MG63 (cell line): Measurements from ENCODE around the gene TUFT1. TPM values are rescaled to one million over a fixed set of nuclear protein-coding genes. Genes with fewer than 3 reads are reported as not detected.
A peak's percentile ranks its signal among the peaks of the same experiment; 100 is the strongest.
"Not testable (repeated sequence)": the region's sequence is repeated elsewhere in the genome, so short reads cannot be mapped to it uniquely, and the experiment has no call there.

Source experiments
- DNase-seq: peaks from one replicate; pipeline ENCODE4 v3.0.0-alpha.2; 2020
- H3K27me3 ChIP-seq: fragments of 250-450 bp; sonication (Bioruptor Pico); 2 replicates; pipeline ENCODE4 v1.5.1; 2020; ENCODE audit warnings: mild to moderate bottlenecking, moderate library complexity
- H3K36me3 ChIP-seq: fragments of 250-450 bp; sonication (Bioruptor Pico); 2 replicates; pipeline ENCODE4 v1.5.1; 2020; ENCODE audit warnings: mild to moderate bottlenecking, moderate library complexity
- H3K4me3 ChIP-seq: fragments of 250-450 bp; sonication (Bioruptor Pico); 2 replicates; pipeline ENCODE4 v1.5.1; 2020; ENCODE audit warnings: mild to moderate bottlenecking, moderate library complexity
- H3K9me3 ChIP-seq: fragments of 250-450 bp; sonication (Bioruptor Pico); 2 replicates; pipeline ENCODE4 v1.5.1; 2020; ENCODE audit warnings: mild to moderate bottlenecking, moderate library complexity
- total RNA-seq: library from RNA; depleted of rRNA; stranded (reverse); fragments of >200 nt; shearing (Covaris generic); gene quantifications from 2 replicates; pipeline ENCODE4 v1.2.3, GENCODE V29; 2014; ENCODE audit warnings: low replicate concordance

Gene TUFT1
- total RNA-seq, 1 experiment from 2014 or later = 19.8 TPM

DNA sequence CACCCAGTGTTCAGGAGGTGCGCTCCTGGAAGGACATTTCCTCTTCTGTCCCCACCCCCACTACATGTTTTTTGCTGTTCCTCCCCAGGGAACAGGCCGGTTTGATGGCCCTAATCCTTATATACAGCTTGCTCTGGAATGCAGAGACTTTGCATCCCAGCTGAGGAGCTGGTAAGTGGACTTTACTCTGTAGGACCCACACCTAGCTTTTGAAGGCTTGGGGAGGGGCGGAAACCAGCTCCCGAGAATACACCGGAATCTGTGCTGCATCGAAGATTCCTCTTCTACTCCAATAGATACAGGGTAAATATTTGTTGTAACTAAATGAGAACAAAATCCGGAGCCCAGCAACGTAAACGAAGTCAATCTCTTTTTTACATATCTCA is 30.1 kb upstream of the TUFT1 start:
- DNase-seq = no peak
- Histone ChIP-seq H3K4me3 (no peak overlapping the region), H3K27me3 (peaks cover 32% of the 10 kb centered on the region), H3K9me3 (no peaks in the 10 kb centered on the region), H3K36me3 (no peaks in the 10 kb centered on the region)

DNA sequence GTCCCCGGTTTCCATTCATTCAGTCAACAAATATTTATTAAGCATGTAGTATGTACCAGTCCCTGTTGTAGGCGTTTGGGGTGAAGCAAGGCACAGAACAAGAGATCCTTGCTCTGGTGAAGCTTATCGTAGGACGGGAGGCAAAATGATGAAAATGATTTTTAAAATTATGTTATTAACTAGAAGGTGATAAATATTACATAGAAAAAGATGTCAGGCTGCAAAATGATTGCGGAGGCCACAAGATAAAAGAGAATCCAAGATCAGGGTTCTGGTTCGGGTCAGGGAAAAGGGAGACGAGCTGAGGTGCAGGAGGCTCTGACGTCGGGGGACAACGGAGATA is 29.5 kb upstream of the TUFT1 start:
- Histone ChIP-seq H3K9me3 (no peaks in the 10 kb centered on the region), H3K4me3 (peak overlapping the region; percentile 52), H3K36me3 (no peaks in the 10 kb centered on the region), H3K27me3 (peaks cover 32% of the 10 kb centered on the region)
- DNase-seq = no peak

DNA sequence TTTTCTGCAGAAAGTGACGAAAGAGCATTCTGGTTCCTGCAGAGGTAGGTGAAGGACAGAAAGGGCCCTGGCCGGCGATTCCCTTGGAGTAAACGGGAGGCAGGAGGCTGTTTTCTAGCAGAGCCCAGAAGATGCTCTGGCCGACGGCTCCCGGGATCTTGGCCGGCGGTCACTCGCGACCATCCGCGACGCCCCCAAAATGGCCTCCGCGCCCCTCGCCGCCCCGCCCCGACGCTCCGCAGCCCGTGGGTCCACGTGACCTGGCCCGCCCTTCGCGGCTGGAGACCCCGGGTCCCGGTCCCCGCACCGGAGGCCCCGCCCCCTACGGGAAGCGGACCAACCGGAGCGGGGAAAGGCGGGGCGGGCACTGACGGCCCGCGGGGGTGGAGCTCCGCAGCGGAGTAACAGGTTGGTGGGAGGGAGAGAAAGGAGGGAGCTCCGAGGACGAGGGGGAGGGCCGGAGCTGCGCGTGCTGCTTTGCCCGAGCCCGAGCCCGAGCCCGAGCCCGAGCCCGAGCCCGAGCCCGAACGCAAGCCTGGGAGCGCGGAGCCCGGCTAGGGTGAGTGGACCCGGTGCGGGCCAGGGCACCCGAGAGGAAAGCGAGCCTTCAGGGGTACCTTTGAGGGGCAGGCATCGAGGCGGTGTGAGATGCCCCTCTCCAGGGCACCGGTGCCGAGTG is 29.0 kb upstream of the TUFT1 start, which contains the start of gene CGN:
Gene CGN, plus strand, starts transcription at position 431 of the 679 bp plus-strand sequence. CDS start 7,133 bp downstream, outside the sequence.
- DNase-seq = peak; percentile 82
- H3K9me3 ChIP-seq = no peaks in the 10 kb centered on the region
- H3K4me3 ChIP-seq = peak within 1 kb of the TSS; percentile 52
- H3K27me3 ChIP-seq = peaks cover 32% of the 10 kb centered on the region
- no peaks in the 10 kb centered on the region for H3K36me3 ChIP-seq

DNA sequence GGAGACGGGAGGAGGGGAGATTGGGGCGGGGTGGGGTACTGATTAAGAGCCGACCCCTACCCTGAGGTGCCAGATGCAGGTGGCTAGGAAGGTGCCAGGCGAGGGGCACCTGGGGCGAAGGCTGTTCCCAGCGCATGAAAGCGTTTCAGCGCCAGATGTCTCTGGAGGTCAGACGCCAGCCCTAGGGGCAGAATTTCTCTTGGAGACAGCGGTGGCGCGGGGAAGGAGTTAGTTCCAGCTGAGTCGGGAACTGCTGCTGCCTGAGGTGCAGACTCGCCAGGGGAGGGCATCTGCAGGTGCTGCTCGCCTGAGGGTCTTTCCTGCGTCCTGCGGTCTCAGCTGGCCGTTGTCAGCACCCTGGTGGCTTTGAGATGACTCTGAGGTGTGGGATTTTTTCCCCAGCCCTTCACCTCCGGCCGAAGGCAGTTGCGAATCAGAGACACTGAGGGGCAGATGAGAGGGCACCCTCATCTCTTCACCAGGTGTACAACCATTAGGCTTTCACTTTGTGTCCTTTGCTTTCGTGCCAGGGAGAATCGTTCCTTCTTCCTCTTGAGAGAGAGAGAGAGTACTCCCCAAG is 28.4 kb upstream of the TUFT1 start:
- Histone ChIP-seq H3K9me3 (no peaks in the 10 kb centered on the region), H3K36me3 (no peaks in the 10 kb centered on the region), H3K4me3 (peak overlapping the region; percentile 52), H3K27me3 (peaks cover 32% of the 10 kb centered on the region)
- peak; percentile 28 for DNase-seq

DNA sequence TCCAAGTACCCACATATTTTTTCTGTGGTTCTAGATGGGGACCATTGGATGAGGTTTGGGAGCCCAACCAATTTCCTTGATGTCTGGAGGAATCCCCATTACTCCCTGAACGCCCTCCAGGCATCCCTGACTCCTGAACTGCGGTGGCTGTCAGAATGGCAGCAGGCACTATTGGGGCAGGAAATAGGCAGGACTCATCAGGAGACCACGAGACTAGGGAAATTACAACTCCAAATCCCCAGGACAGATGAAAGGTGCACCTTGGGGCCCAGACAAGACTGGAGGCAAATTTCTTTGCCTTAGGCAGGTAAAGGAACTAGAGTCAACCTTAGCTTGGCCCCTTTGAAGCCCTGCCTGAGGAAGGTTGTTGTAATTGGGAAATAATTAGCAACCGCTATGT is 27.8 kb upstream of the TUFT1 start:
- Histone ChIP-seq H3K4me3 (no peak overlapping the region), H3K27me3 (peaks cover 32% of the 10 kb centered on the region)

DNA sequence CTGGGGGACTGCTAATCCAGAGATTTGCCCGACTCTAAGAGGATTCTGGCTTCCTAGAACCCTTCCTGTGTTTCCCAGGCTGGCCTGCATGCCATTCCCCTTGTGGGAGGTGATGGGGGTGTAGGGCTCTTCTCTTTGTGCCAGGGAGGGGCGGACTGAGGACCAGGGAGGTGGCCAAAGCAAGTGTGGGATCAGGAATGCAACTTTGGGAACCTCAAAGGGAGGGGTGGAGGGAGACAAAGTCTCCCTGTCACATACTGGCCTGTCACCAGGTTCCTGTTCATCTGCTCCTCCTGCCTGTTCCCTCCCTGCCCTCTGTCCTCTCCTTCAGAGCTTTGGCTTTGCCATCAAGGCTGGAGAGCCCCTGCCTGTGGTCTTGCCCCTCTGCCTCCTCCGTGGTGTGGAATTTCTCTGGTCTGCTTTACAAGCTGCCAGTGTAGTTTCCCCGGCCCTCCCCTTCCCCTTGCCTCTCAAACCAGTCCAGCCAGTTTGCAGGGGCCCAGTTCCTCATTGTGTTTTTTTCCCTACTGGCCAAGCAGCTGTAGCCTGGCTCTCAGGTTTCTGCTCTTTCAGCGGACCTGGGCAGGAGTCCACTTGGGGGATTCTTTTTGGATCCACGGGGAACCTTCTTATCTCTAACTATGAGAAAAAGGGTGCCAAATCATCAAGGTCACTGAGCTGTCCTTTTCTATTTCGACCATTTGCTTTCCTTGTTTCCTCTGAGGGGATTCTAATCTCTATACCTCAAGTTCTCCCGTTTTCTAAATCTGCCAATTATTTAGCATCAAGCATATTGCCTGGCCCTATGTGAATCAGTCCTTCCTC is 27.1 kb upstream of the TUFT1 start:
- no peaks in the 10 kb centered on the region for H3K9me3 ChIP-seq
- H3K27me3 ChIP-seq = peaks cover 32% of the 10 kb centered on the region
- no peak for DNase-seq
- no peaks in the 10 kb centered on the region for H3K36me3 ChIP-seq
- H3K4me3 ChIP-seq = no peak overlapping the region

More for the DNA sequence above, 27.8 kb upstream of the TUFT1 start:
- Histone ChIP-seq H3K9me3 (no peaks in the 10 kb centered on the region), H3K36me3 (no peaks in the 10 kb centered on the region)
- no peak for DNase-seq

DNA sequence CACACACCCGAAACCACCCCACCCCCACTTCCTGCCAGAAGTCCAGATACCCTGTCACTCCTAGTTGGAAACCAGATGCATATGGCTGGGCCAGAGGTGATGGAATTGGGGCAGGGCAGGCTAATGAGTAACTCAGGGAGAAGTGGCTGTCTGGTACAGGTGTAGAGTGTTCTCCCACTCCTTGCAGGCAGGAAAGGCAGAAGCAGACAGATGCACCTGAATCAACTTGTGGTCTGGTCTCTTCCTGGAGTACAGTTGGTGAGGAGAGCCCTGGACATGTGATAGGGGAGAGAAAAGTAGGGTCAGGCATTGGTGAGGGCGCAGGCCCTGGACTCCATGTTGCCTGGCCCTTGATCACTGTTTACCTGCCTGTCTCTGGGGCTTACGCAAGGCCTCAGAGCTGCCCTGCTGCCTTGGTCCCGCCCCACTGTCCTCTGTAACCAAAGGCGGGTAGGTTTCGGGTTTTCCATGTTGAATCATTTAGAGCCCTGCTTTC is 26.4 kb upstream of the TUFT1 start:
- no peaks in the 10 kb centered on the region for H3K9me3 ChIP-seq
- H3K36me3 ChIP-seq = no peaks in the 10 kb centered on the region
- H3K27me3 ChIP-seq = peaks cover 32% of the 10 kb centered on the region
- H3K4me3 ChIP-seq = no peak overlapping the region
- DNase-seq = peak; percentile 24

DNA sequence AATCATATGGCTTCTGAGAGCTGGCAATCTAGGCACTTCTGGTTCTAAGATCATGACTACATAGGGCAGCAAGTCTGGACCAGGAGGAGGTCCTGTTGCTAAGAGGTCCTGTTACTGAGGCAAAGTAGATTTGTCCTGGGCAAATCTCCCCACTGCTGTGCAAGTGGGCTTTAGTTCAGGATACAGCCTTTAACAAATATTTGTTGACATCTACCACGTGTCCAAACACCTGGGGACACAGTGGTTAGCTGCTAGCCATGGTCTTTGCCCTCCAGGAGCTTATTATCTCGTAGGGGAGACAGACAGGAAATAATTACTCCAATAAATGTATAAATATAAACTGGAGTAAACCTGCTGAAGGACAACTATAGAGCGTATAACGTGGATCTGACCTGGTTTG is 25.7 kb upstream of the TUFT1 start:
- no peak overlapping the region for H3K4me3 ChIP-seq
- H3K9me3 ChIP-seq = no peaks in the 10 kb centered on the region
- no peak for DNase-seq
- peaks cover 32% of the 10 kb centered on the region for H3K27me3 ChIP-seq
- no peaks in the 10 kb centered on the region for H3K36me3 ChIP-seq

DNA sequence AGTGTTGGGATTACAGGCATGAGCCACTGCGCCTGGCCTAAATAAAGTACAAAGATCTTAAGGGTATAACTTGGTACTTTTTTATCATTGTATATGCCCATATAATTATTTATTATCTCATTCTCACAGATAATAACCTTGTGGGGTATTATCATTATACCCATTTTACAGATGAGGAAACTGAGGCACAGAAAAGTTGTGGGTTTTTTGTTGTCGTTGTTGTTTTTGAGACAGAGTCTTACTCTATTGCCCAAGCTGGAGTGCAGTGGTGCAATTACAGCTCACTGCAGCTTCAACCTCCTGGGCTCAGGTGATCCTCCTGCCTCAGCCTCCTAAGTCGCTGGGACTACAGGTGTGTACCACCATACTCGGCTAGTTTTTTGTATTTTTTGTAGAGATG is 24.8 kb upstream of the TUFT1 start:
- peaks cover 29% of the 10 kb centered on the region for H3K27me3 ChIP-seq
- H3K4me3 ChIP-seq = no peak overlapping the region
- no peaks in the 10 kb centered on the region for H3K9me3 ChIP-seq
- DNase-seq = no peak
- H3K36me3 ChIP-seq = no peaks in the 10 kb centered on the region

DNA sequence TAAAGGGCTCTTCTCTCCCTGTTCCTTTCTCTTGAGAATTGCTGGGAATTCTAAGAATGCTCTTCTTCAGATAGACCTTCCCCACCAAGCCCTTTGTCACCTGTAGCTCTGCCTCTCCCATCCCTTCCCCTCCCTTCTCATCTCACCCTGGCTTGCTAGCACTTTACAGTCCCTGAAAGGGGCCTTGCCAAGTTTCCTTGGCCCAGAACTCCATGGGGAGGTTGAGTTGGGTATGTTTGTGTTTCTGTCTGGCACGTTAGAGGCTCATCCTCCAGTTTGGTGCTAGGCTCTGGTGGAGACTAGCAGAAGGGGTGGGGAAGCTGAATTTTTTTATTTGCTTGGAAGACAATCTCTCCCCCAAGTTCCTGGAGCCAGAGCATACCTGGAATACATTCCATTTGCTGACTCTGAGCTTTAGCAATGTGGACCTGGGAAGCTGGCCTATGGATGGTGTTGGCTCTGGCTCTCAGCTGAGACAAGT is 24.0 kb upstream of the TUFT1 start:
- no peak overlapping the region for H3K4me3 ChIP-seq
- H3K27me3 ChIP-seq = peaks cover 22% of the 10 kb centered on the region
- peak; percentile 15 for DNase-seq
- H3K9me3 ChIP-seq = no peaks in the 10 kb centered on the region
- no peaks in the 10 kb centered on the region for H3K36me3 ChIP-seq

DNA sequence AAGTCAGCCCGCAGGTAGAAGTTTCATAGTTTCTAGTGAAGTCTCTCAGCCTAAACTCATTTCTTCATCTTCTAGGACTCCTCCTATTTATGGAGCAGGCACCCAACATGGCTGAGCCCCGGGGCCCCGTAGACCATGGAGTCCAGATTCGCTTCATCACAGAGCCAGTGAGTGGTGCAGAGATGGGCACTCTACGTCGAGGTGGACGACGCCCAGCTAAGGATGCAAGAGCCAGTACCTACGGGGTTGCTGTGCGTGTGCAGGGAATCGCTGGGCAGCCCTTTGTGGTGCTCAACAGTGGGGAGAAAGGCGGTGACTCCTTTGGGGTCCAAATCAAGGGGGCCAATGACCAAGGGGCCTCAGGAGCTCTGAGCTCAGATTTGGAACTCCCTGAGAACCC is 21.7 kb upstream of the TUFT1 start:
- no peak for DNase-seq
- no peak overlapping the region for H3K4me3 ChIP-seq
- H3K36me3 ChIP-seq = no peaks in the 10 kb centered on the region
- H3K9me3 ChIP-seq = no peaks in the 10 kb centered on the region
- no peaks in the 10 kb centered on the region for H3K27me3 ChIP-seq

DNA sequence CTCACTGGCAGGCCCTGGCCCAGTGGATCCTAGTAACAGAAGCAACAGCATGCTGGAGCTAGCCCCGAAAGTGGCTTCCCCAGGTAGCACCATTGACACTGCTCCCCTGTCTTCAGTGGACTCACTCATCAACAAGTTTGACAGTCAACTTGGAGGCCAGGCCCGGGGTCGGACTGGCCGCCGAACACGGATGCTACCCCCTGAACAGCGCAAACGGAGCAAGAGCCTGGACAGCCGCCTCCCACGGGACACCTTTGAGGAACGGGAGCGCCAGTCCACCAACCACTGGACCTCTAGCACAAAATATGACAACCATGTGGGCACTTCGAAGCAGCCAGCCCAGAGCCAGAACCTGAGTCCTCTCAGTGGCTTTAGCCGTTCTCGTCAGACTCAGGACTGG is 21.2 kb upstream of the TUFT1 start:
- H3K9me3 ChIP-seq = no peaks in the 10 kb centered on the region
- H3K4me3 ChIP-seq = no peak overlapping the region
- DNase-seq = no peak
- H3K27me3 ChIP-seq = no peaks in the 10 kb centered on the region
- H3K36me3 ChIP-seq = no peaks in the 10 kb centered on the region

DNA sequence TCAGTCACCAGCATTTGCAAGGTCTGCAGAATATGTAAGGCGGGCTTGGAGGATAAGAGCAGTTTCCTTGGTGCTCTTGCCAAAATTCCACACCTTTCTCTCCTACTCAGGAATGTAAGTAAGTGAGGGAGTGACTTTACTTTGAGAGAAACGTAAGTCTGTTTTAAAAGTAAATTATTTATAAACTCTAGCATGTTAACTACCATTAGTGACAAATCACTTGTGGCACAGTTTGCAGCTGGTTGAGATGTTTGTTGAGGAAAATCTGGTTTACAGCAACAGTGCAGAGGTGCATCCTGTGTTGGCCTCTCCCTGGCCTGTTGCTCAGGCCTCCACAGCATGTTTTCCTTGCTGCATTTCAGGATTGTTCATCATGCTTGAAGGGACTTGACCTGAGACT is 20.4 kb upstream of the TUFT1 start:
- H3K36me3 ChIP-seq = no peaks in the 10 kb centered on the region
- no peaks in the 10 kb centered on the region for H3K27me3 ChIP-seq
- no peak overlapping the region for H3K4me3 ChIP-seq
- H3K9me3 ChIP-seq = no peaks in the 10 kb centered on the region
- DNase-seq = no peak

DNA sequence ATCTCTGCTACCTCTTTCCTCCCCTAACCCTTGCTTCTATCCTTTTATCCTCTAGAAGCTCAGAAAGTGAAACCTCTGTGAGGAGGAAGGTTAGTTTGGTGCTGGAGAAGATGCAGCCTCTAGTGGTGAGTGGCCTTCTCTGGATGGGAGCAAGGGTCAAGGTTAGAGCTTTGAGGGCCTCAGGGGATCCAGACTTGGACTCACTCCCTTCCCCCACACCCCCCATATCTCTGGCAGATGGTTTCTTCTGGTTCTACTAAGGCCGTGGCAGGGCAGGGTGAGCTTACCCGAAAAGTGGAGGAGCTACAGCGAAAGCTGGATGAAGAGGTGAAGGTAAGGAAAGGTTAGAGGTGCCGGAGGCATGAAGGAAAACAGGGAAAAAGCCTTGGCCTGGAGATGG is 19.8 kb upstream of the TUFT1 start:
- no peaks in the 10 kb centered on the region for H3K27me3 ChIP-seq
- no peak for DNase-seq
- H3K36me3 ChIP-seq = no peaks in the 10 kb centered on the region
- H3K4me3 ChIP-seq = no peak overlapping the region
- H3K9me3 ChIP-seq = no peaks in the 10 kb centered on the region

DNA sequence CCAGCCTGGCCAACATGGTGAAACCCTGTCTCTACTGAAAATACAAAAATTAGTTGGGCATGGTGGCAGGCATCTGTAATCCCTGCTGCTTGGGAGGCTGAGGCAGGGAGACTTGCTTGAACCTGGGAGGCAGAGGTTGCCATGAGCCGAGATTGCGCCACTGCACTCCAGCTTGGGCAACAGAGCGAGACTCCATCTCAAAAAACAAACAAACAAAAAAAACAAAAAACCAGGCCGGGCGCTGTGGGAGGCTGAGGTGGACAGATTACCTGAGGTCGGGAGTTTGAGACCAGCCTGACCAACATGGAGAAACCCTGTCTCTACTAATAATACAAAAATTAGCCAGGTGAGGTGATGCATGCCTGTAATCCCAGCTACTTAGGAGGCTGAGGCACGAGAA is 17.7 kb upstream of the TUFT1 start:
- H3K36me3 ChIP-seq, H3K4me3 ChIP-seq, DNase-seq, H3K9me3 ChIP-seq, H3K27me3 ChIP-seq: not testable (repeated sequence)

DNA sequence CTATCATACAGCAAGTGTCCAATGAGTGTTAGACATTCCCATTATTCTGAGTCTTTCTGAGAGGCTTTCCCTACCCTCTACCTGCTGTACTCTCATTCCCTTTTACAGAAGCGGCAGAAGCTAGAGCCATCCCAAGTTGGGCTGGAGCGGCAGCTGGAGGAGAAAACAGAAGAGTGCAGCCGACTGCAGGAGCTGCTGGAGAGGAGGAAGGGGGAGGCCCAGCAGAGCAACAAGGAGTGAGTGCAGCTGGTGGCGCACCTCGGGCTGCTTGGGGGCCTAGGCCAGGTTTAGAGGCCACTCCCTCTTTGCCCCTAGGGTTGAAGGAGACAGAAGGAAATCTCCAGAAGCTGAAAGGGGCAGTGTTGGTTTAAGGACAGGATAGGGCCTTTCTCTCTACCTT is 16.8 kb upstream of the TUFT1 start:
- DNase-seq = no peak
- H3K9me3 ChIP-seq = no peaks in the 10 kb centered on the region
- no peak overlapping the region for H3K4me3 ChIP-seq
- H3K27me3 ChIP-seq = no peaks in the 10 kb centered on the region
- no peaks in the 10 kb centered on the region for H3K36me3 ChIP-seq

DNA sequence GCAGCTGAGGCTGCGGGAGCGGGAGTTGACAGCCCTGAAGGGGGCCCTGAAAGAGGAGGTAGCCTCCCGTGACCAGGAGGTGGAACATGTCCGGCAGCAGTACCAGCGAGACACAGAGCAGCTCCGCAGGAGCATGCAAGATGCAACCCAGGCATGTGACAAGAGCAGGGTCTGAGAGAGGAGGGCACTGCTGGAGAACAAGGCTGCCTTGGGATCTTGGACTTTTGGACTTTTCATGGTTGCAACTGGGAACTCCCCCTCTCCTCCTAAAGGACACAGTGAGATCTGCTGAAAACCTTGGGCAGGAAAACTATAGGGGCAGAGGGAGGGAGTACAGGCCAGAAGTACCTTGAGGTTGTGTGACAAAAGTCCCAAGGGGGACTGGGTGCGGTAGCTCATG is 15.4 kb upstream of the TUFT1 start:
- no peak for DNase-seq
- H3K27me3 ChIP-seq = no peaks in the 10 kb centered on the region
- no peaks in the 10 kb centered on the region for H3K36me3 ChIP-seq
- H3K9me3 ChIP-seq = no peaks in the 10 kb centered on the region
- no peak overlapping the region for H3K4me3 ChIP-seq
